Suprapubic skin (tissue), 3 donors: ENCODE results near the gene DPEP3.

Experiments used
- POLR2A ChIP-seq, 2 donors: fragments of 450-650 bp; IDR thresholded peaks; one replicate each; pipeline ENCODE4 v1.6.1; 2017; ENCODE audit warnings: antibody characterized with exemption in 2 of 2, mild to moderate bottlenecking in 2 of 2, moderate library complexity in 2 of 2
- TF ChIP-seq, protein P1 (sequence below), 2 donors: fragments of 200-600 bp in 1 of 2; fragments of 450-650 bp in 1 of 2; sonication (generic) in 1 of 2; IDR thresholded peaks; one replicate each; pipeline ENCODE4 v1.5.1; 2016 to 2019; ENCODE audit warnings: antibody characterized with exemption in 2 of 2, mild to moderate bottlenecking in 1 of 2, moderate library complexity in 1 of 2

DNA sequence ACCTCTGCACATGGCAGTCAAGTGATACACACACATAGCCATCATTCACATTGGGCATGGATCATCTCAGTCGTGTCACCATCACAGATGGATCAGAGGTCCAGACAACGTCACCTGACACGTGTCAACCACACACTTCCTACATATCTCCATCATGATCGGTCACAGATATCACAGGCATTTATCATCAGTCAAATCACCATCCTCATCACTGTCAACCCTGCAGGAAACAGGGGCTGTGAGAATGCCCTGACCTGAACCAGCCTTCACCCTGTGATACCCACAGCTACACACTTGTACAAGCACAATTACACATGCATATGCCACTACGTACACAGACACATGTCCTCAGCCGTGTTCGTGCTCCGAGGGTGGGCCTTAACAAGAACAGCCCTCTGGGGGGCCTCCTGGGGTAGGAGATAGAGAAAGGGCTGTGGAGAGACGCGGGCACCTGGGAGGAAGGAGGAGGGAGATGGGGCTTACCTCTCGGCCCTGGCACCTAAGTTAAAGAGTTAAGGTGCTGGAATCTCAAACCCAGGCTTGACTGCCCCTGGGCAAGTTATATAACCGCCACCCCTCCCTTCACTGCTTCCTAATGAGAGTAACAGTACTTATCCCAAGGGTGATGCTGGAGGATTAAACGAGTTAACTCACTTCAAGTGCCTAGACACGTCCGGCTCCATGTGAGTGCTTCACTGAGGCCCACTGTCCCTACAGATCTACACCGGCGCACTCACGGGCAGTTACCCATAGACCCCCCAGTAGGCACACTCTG lies 12.9 kb downstream of the DPEP3 start:
- TF ChIP-seq, protein P1, sequence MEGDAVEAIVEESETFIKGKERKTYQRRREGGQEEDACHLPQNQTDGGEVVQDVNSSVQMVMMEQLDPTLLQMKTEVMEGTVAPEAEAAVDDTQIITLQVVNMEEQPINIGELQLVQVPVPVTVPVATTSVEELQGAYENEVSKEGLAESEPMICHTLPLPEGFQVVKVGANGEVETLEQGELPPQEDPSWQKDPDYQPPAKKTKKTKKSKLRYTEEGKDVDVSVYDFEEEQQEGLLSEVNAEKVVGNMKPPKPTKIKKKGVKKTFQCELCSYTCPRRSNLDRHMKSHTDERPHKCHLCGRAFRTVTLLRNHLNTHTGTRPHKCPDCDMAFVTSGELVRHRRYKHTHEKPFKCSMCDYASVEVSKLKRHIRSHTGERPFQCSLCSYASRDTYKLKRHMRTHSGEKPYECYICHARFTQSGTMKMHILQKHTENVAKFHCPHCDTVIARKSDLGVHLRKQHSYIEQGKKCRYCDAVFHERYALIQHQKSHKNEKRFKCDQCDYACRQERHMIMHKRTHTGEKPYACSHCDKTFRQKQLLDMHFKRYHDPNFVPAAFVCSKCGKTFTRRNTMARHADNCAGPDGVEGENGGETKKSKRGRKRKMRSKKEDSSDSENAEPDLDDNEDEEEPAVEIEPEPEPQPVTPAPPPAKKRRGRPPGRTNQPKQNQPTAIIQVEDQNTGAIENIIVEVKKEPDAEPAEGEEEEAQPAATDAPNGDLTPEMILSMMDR (IDR thresholded peaks at IDR 0.05) = no peak
- TF ChIP-seq POLR2A (IDR thresholded peaks at IDR 0.05) = no peak
